A673 (cell line): ENCODE results near the gene KAZN. TPM values are rescaled to one million over a fixed set of nuclear protein-coding genes. Genes with fewer than 3 reads are reported as not detected.

ENCODE experiments used
- BruUV-seq: library from RNA; stranded (reverse); fragments of 400-500 nt; replicated peaks from 2 replicates; lab custom pipeline; 2021; lab: Mats Ljungman, UMichigan
- CTCF ChIA-PET: fragments of 300-600 bp; sonication (Branson Sonifier 250); formaldehyde crosslinking; loops from one replicate; lab custom pipeline; 2022; ENCODE audit warnings: antibody characterized with exemption; lab: Charles Lee
- POLR2A ChIA-PET: fragments of 300-600 bp; sonication (Branson Sonifier 250); formaldehyde crosslinking; loops from one replicate; lab custom pipeline; 2022; ENCODE audit warnings: antibody characterized with exemption; ENCODE audit not compliant: low non-redundant PET; lab: Charles Lee
- DNase-seq: peaks from one replicate; pipeline ENCODE4 v3.0.0-alpha.2; 2015; ENCODE audit warnings: low spot score
- H3K27ac ChIP-seq: fragments of 200-600 bp; sonication (generic); 2 replicates; pipeline ENCODE4 v1.5.1; 2016; ENCODE audit warnings: mixed run types, low read depth, mild to moderate bottlenecking, mixed read lengths, antibody characterized with exemption, low read length; ENCODE audit not compliant: poor library complexity, severe bottlenecking
- H3K27me3 ChIP-seq: fragments of 200-600 bp; sonication (generic); replicated peaks from 2 replicates; pipeline ENCODE4 v1.6.1; 2017; ENCODE audit warnings: mixed run types, low read depth, mild to moderate bottlenecking, mixed read lengths, antibody characterized with exemption, low read length; ENCODE audit not compliant: insufficient read depth, poor library complexity
- H3K36me3 ChIP-seq: fragments of 200-600 bp; sonication (generic); 2 replicates; pipeline ENCODE4 v1.6.1; 2016; ENCODE audit warnings: mixed run types, mild to moderate bottlenecking, mixed read lengths, antibody characterized with exemption, low read length; ENCODE audit not compliant: insufficient read depth, poor library complexity, severe bottlenecking
- H3K4me1 ChIP-seq: fragments of 200-600 bp; sonication (generic); 2 replicates; pipeline ENCODE4 v1.6.1; 2017; ENCODE audit warnings: mixed run types, mild to moderate bottlenecking, mixed read lengths, antibody characterized with exemption, low read length; ENCODE audit not compliant: insufficient read depth, poor library complexity, severe bottlenecking
- H3K4me3 ChIP-seq: fragments of 200-600 bp; sonication (generic); 2 replicates; pipeline ENCODE4 v1.5.1; 2016; ENCODE audit warnings: low read depth, mixed run types, mild to moderate bottlenecking, mixed read lengths, low read length; ENCODE audit not compliant: poor library complexity, severe bottlenecking
- H3K9me3 ChIP-seq: fragments of 200-600 bp; sonication (generic); 2 replicates; pipeline ENCODE4 v1.6.1; 2016; ENCODE audit warnings: mixed run types, low read depth, mild to moderate bottlenecking, mixed read lengths, antibody characterized with exemption, low read length; ENCODE audit not compliant: poor library complexity, severe bottlenecking
- EZH2 ChIP-seq: fragments of 200-600 bp; sonication (generic); IDR thresholded peaks from 2 replicates; pipeline ENCODE4 v1.6.1; 2017; ENCODE audit warnings: borderline replicate concordance, low read depth, mild to moderate bottlenecking, mixed read lengths, antibody characterized with exemption, low read length; ENCODE audit not compliant: poor library complexity, severe bottlenecking
- intact Hi-C: fragments of 100-400 bp; cut with micrococcal nuclease; formaldehyde crosslinking; loops from one replicate; pipeline ENCODE4 v1.10.0; 2022; ENCODE audit not compliant: unreplicated experiment
- total RNA-seq: library from RNA; stranded (reverse); gene quantifications from 2 replicates; pipeline ENCODE4 v1.2.3, GENCODE V29; 2021
- TF ChIP-seq, protein P1 (sequence below): fragments of 300-800, 200-600 bp; sonication (generic); conservative IDR thresholded peaks from 2 replicates; pipeline ENCODE4 v1.5.1; 2017; ENCODE audit warnings: low read depth, mild to moderate bottlenecking, antibody characterized with exemption, low read length, moderate library complexity, mixed read lengths

Gene KAZN
- total RNA-seq, 1 experiment from 2014 or later, result 8.0 TPM

GRCh38 chr1:14745789-14746188 lies 147.3 kb downstream of the KAZN start:
- intact Hi-C loops, result no loop called here
- Histone ChIP-seq H3K36me3 (no peaks in the 10 kb centered on the region), H3K4me3 (no peak overlapping the region), H3K27ac (no peak overlapping the region), H3K27me3 (no peaks in the 10 kb centered on the region), H3K4me1 (peaks cover 14% of the 10 kb centered on the region), H3K9me3 (no peaks in the 10 kb centered on the region)
- ChIA-PET POLR2A (no interaction called here), CTCF (interaction anchor here (0.5 kb wide), 1 partner anchor 16 kb away, joined by 10 read pairs; no protein-coding TSS in a partner anchor)
- no TSS peak for BruUV-seq
- DNase-seq, result no peak
- TF ChIP-seq EZH2, result no peak
- TF ChIP-seq, protein P1, sequence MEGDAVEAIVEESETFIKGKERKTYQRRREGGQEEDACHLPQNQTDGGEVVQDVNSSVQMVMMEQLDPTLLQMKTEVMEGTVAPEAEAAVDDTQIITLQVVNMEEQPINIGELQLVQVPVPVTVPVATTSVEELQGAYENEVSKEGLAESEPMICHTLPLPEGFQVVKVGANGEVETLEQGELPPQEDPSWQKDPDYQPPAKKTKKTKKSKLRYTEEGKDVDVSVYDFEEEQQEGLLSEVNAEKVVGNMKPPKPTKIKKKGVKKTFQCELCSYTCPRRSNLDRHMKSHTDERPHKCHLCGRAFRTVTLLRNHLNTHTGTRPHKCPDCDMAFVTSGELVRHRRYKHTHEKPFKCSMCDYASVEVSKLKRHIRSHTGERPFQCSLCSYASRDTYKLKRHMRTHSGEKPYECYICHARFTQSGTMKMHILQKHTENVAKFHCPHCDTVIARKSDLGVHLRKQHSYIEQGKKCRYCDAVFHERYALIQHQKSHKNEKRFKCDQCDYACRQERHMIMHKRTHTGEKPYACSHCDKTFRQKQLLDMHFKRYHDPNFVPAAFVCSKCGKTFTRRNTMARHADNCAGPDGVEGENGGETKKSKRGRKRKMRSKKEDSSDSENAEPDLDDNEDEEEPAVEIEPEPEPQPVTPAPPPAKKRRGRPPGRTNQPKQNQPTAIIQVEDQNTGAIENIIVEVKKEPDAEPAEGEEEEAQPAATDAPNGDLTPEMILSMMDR, result no peak

- no peaks in the 10 kb centered on the region for H3K27me3 ChIP-seq
Measured at GRCh38 chr1:14746393-14746792, 147.9 kb downstream of the KAZN start.

GRCh38 chr1:14748151-14748550 lies 149.7 kb downstream of the KAZN start:
- H3K4me3 ChIP-seq, result no peak overlapping the region
- ChIA-PET POLR2A (interaction anchor here (0.6 kb wide), 1 partner anchor 531 kb away, joined by 4 read pairs; no protein-coding TSS in a partner anchor), CTCF (no interaction called here)
- no peak for DNase-seq
- intact Hi-C loops, result no loop called here
- H3K27me3 ChIP-seq, result no peaks in the 10 kb centered on the region
- no TSS peak for BruUV-seq
- TF ChIP-seq EZH2, result no peak
- TF ChIP-seq, protein P1, result no peak
- no peaks in the 10 kb centered on the region for H3K9me3 ChIP-seq
- no peaks in the 10 kb centered on the region for H3K36me3 ChIP-seq
- no peaks in the 10 kb centered on the region for H3K4me1 ChIP-seq
- H3K27ac ChIP-seq, result no peak overlapping the region

More at GRCh38 chr1:14746393-14746792, 147.9 kb downstream of the KAZN start:
- ChIA-PET POLR2A (no interaction called here), CTCF (no interaction called here)
- H3K27ac ChIP-seq, result no peak overlapping the region
- intact Hi-C loops, result no loop called here
- no peak overlapping the region for H3K4me3 ChIP-seq
- H3K9me3 ChIP-seq, result no peaks in the 10 kb centered on the region
- no TSS peak for BruUV-seq
- TF ChIP-seq, protein P1, result no peak
- no peak for TF ChIP-seq EZH2
- peaks cover 8% of the 10 kb centered on the region for H3K4me1 ChIP-seq
- no peaks in the 10 kb centered on the region for H3K36me3 ChIP-seq
- no peak for DNase-seq
